GM21367 (cell line): ENCODE data around the gene HEPHL1.
"Not testable (repeated sequence)": the region's sequence is repeated elsewhere in the genome, so short reads cannot be mapped to it uniquely, and the experiment has no call there.

ENCODE experiments used
- ATAC-seq: cut with Tn5 transposase; IDR thresholded peaks from one replicate; pipeline ENCODE4 v1.9.1; 2021; ENCODE audit not compliant: unreplicated experiment

Gene HEPHL1

DNA sequence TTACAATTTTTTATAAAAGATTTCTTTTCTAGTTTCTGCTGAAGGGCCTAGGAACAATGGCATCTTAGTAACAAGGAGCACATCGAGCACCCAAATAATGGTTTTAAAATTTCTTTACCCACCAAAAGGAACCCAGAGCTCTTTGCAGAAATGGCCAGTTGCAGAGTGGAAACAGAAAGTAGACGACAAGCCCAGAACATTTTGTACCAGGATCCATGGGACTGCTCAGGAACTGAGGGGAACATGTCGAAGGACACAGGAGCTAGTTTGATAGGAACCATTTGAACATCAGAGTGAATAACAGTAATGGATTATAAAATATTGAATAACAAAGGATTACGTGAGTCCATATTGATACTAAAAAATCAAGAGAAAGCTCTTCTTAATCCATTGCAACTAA is 124.8 kb downstream of the HEPHL1 start:
- ATAC-seq = no peak

DNA sequence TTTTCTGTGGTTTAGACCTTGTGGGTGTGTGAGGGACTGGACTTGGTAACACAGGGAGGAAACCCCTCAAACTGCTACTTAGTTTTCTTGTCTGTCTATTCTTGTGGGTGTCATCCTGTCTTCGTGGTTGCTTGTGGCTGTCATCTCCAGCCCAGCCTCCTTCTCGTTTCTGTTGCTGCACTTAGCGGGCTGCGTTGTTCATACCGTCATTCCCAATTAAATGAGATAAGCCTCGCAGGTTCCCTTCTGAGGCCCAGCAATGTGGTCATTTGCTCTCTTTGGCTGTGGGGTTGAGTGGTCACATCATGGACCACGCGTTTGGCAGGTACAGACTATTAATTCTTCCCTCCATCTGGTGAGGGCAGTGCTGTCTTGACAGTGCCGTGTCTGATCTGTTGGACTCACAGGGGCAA is 126.3 kb downstream of the HEPHL1 start:
- ATAC-seq = no peak

GRCh38 chr11:94148189-94148588 is 127.0 kb downstream of the HEPHL1 start:
- ATAC-seq = no peak

DNA sequence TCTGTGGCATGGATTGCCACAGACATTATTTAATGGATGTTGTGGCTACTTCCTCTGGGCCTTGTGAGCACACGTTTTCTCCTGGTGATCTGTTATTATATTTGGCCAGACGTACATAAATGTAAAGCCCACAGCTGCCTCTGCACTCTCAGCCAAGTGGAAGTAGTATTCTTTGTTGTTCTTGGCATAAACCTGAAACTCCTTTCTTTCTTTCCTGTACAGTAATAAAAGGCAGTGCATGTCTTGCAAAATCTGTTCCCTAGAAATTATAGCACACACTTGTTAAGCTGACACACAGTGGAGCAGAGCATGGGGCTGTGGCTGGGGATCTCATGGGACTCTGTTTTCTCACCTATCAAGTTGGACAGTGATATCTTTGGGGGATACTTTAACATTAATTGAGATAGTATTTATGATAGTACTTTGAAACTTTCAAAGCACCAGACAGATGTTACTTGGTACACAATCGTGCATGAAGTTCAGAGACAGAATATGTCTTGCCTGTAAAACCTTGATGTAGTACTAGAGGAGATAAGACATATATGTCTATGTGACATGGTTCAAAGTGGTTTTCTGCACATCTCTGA is 128.4 kb downstream of the HEPHL1 start:
- no peak for ATAC-seq

GRCh38 chr11:94150056-94150455 is 128.9 kb downstream of the HEPHL1 start:
- ATAC-seq = no peak

- ATAC-seq = no peak
Observed at GRCh38 chr11:94150704-94151685, 129.8 kb downstream of the HEPHL1 start.

DNA sequence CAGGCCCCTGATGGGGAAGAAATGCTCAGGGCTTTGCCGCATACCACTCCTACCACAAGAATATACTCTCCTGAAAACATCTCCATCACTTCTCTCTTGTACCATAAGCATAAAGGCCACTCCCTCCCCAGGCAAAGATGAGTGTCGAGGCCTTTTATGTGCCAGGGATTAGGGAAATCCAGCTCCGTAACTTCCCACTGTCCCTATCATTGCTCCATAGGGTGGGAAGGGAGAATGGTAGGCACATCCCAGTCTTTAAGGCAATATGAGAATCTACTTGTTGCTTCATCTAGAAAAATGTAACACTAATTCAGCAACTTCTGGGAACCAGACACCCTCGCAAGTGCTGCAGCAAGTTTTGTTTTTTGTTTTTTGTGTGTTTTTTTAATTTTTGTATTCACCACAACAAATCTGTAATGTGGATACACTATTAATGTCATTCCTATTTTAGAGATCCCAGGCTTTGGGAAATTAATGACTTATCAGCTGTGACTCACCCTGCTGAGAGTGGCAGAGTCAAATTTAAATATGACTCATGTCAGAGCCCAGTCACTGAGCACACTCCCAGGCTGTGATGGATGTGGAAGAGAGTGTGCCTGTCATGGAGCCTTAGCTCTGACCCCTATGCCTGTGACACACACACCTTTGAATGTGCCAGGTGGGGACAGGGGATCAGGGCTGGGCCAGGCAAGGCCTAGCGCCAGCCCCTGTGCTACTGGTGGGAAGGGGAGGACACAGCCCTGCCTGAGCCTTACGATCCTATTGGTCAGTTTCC is 130.9 kb downstream of the HEPHL1 start:
- peak; percentile 55 for ATAC-seq

DNA sequence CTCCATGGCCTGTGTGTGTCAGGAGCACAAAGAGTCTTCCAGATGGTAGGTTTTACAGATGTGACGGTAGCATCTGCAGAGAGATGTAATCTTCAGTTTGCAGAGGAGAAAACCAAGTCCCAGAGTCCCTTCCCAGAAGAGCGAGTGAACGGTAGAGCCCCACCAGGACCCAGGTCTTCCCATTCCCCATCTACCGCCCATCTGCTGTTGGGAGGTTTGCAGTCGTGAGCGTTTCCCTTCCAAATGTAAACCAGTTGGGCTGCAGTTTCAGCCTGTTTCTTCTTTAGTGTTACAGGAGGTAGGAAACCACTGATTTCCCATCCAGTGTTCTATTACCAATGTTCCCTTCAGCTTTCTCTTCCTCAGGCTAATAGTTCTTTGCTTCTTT is 131.5 kb downstream of the HEPHL1 start:
- ATAC-seq = no peak

GRCh38 chr11:94153320-94153719 is 132.2 kb downstream of the HEPHL1 start:
- no peak for ATAC-seq

DNA sequence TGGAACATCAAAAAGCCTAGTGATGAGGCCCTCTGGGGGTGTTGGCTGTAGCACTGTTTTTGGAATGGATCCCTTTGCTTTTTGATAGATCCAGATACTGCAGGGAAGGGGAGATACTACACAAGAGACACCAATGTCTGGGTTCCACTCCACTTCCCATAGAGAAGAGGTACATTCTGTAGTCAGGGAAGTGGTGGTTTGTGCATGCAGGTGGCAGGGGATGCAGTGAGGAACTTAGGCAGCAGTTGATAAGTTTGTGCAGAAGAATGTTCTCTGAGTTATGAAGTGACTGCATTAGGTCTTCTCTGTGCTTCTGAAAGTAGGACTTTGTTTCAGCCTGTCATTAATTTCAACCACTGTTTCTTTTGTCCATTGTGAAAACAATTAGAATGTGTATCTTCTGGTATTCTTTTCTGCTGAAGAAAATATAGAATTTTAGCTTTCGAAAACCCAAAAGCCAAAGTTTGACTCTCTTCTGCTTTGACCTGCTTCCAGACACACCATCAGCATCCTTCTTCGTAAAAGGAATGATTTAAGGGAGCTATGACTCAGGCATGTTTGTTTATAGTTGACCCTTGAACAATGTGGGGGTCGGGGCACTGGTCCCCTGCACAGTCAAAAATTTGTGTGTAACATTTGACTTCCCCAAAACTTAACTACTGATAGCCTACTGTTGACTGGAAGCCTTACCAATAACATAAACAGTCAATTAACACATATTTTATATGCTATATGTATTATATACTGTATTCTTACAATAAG is 133.1 kb downstream of the HEPHL1 start:
- no peak for ATAC-seq

- ATAC-seq = not testable (repeated sequence)
Observed at GRCh38 chr11:94157339-94157738, 136.2 kb downstream of the HEPHL1 start.
